Superior temporal gyrus (tissue), 1 donor: ENCODE results near the gene POLQ.
"Not testable (repeated sequence)": the region's sequence is repeated elsewhere in the genome, so short reads cannot be mapped to it uniquely, and the experiment has no call there.

Experiments used
- DNase-seq: peaks from one replicate; pipeline ENCODE4 v3.0.0-alpha.2; 2016; ENCODE audit errors: extremely low spot score

The POLQ gene

GRCh38 chr3:121430664-121431215 lies 115.0 kb downstream of the POLQ start:
- no peak for DNase-seq

- DNase-seq, result no peak
Observed at GRCh38 chr3:121424549-121424948, 121.2 kb downstream of the POLQ start.

GRCh38 chr3:121418182-121418581 lies 127.6 kb downstream of the POLQ start:
- DNase-seq, result no peak

GRCh38 chr3:121414924-121415323 lies 130.9 kb downstream of the POLQ start:
- no peak for DNase-seq

GRCh38 chr3:121411523-121411922 lies 134.3 kb downstream of the POLQ start:
- DNase-seq, result no peak

- DNase-seq, result no peak
Observed at GRCh38 chr3:121405631-121406030, 140.2 kb downstream of the POLQ start.

- no peak for DNase-seq
Observed at GRCh38 chr3:121399820-121400219, 146.0 kb downstream of the POLQ start.

- not testable (repeated sequence) for DNase-seq
Observed at GRCh38 chr3:121398051-121398450, 147.7 kb downstream of the POLQ start.

- DNase-seq, result not testable (repeated sequence)
Observed at GRCh38 chr3:121395967-121396366, 149.8 kb downstream of the POLQ start.

- not testable (repeated sequence) for DNase-seq
Observed at GRCh38 chr3:121388308-121388707, 157.5 kb downstream of the POLQ start.
